WERI-Rb-1 (cell line): Measurements from ENCODE around the gene TMEM60.

ENCODE experiments used
- DNase-seq: peaks from one replicate; pipeline ENCODE4 v3.0.0-alpha.2; 2020
- H3K27ac ChIP-seq: fragments of 250-450 bp; sonication (Bioruptor Pico); 2 replicates; pipeline ENCODE4 v1.5.1; 2020; ENCODE audit warnings: mild to moderate bottlenecking, moderate library complexity
- H3K27me3 ChIP-seq: fragments of 250-450 bp; sonication (Bioruptor Pico); 2 replicates; pipeline ENCODE4 v1.5.1; 2021; ENCODE audit warnings: mild to moderate bottlenecking, low read depth, moderate library complexity; ENCODE audit not compliant: insufficient read depth, severe bottlenecking
- H3K36me3 ChIP-seq: fragments of 250-450 bp; sonication (Bioruptor Pico); 2 replicates; pipeline ENCODE4 v1.5.1; 2020; ENCODE audit warnings: mild to moderate bottlenecking, moderate library complexity
- H3K4me3 ChIP-seq: 2 replicates; pipeline ENCODE4 v1.5.1; 2011; ENCODE audit warnings: low read depth, mild to moderate bottlenecking, control low read depth, low read length
- H3K9me3 ChIP-seq: fragments of 250-450 bp; sonication (Bioruptor Pico); 2 replicates; pipeline ENCODE4 v1.5.1; 2021; ENCODE audit warnings: mild to moderate bottlenecking, moderate library complexity; ENCODE audit not compliant: severe bottlenecking
- CTCF ChIP-seq: IDR thresholded peaks from 2 replicates; pipeline ENCODE4 v1.5.1; 2011; ENCODE audit warnings: low read depth, mild to moderate bottlenecking, control low read depth, inconsistent platforms, low read length

The TMEM60 gene

GRCh38 chr7:77783545-77783944 lies 14.7 kb downstream of the TMEM60 start:
- no peaks in the 10 kb centered on the region for H3K27me3 ChIP-seq
- H3K36me3 ChIP-seq: peaks cover 25% of the 10 kb centered on the region
- H3K9me3 ChIP-seq: no peaks in the 10 kb centered on the region
- no peak overlapping the region for H3K27ac ChIP-seq
- no peak for TF ChIP-seq CTCF
- DNase-seq: no peak
- no peak overlapping the region for H3K4me3 ChIP-seq

DNA sequence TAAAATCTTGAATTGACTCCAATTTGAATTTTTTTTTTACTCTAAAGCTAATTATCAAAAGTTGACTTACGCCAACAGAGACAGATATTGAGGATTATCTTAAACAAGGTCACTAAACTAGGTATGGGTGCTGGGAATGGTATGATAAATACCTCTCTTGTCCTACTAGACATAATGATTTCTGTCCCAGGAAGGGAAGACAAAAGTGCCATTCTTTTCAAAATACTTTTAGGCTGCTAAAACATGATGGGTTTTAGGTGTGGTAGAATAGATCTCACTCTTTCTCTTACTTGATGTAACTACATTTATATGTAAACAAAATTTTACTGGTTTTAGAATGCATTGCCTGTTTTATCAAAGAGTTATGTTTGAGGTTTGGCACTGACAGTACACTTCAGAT lies 15.1 kb downstream of the TMEM60 start:
- Histone ChIP-seq H3K9me3 (no peaks in the 10 kb centered on the region), H3K36me3 (peaks cover 29% of the 10 kb centered on the region), H3K27ac (no peak overlapping the region), H3K27me3 (no peaks in the 10 kb centered on the region), H3K4me3 (no peak overlapping the region)
- TF ChIP-seq CTCF: no peak
- DNase-seq: no peak

DNA sequence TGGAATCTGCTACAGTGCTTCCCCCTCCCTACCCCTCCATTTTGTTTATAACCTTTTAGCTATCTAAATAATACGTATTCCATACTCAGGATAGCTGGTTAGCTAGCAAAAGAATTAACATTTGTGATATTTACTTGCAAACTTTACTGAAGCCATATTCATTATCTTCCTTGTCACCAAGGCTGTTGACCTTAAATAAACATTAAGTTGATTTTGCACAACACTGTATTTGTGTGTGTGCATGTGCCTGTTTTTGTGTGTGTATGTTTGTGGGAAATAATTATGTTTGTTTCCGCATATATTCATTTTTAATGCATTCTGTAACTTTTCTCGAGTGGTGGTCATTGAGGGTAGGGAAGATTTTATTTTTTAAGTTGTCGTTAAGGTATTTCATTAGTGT lies 15.9 kb downstream of the TMEM60 start:
- H3K9me3 ChIP-seq: no peaks in the 10 kb centered on the region
- peaks cover 32% of the 10 kb centered on the region for H3K36me3 ChIP-seq
- DNase-seq: no peak
- no peak overlapping the region for H3K4me3 ChIP-seq
- H3K27ac ChIP-seq: no peak overlapping the region
- no peak for TF ChIP-seq CTCF
- no peaks in the 10 kb centered on the region for H3K27me3 ChIP-seq

DNA sequence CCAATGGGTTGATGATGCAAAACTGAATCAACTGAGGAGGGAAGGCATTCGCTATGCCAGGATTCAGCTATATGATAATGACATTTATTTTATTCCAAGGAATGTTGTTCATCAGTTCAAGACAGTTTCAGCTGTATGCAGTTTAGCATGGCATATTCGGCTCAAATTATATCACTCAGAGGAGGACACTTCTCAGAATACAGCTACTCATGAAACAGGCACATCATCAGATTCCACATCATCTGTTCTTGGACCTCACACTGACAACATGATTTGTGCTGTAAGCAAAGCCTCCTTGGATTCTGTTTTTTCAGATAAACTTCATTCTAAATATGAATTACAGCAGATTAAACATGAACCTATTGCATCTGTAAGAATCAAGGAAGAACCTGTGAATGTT lies 19.7 kb downstream of the TMEM60 start:
- Histone ChIP-seq H3K9me3 (no peaks in the 10 kb centered on the region), H3K27ac (no peak overlapping the region), H3K27me3 (no peaks in the 10 kb centered on the region), H3K36me3 (peaks cover 56% of the 10 kb centered on the region), H3K4me3 (no peak overlapping the region)
- TF ChIP-seq CTCF: no peak
- DNase-seq: no peak

- Histone ChIP-seq H3K36me3 (peaks cover 57% of the 10 kb centered on the region), H3K27me3 (no peaks in the 10 kb centered on the region), H3K9me3 (no peaks in the 10 kb centered on the region), H3K27ac (no peak overlapping the region), H3K4me3 (no peak overlapping the region)
- TF ChIP-seq CTCF: no peak
- no peak for DNase-seq
Observed at GRCh38 chr7:77771901-77772300, 26.3 kb downstream of the TMEM60 start.

DNA sequence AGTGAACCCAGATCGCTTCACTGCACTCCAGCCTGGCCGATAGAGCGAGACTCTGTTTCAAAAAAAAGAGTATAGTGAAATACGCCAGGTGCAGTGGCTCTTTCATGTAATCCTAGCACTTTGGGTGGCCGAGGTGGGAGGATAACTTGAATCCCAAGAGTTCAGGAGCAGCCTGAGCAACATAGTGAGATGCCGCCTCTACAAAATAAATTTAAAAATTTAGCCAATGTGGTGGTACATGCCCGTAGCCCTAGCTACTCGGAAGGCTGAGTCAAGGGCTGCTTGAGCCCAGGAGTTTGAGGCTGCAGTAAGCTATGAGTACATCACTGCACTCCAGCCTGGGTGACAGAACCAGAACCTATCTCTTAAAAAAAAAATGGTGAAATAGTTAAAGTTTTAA lies 27.9 kb downstream of the TMEM60 start:
- H3K27ac ChIP-seq: no peak overlapping the region
- TF ChIP-seq CTCF: no peak
- H3K27me3 ChIP-seq: no peaks in the 10 kb centered on the region
- no peak for DNase-seq
- no peaks in the 10 kb centered on the region for H3K9me3 ChIP-seq
- peaks cover 54% of the 10 kb centered on the region for H3K36me3 ChIP-seq
- no peak overlapping the region for H3K4me3 ChIP-seq
